HepG2 (cell line): ENCODE measurements around the gene C16orf86. TPM values are rescaled to one million over a fixed set of nuclear protein-coding genes. Genes with fewer than 3 reads are reported as not detected.
A peak's percentile ranks its signal among the peaks of the same experiment; 100 is the strongest.

ENCODE experiments used
- AGO1 ChIP-seq: fragments of 200-400 bp; formaldehyde crosslinking; IDR thresholded peaks from 2 replicates; pipeline ENCODE4 v1.6.1; 2017; ENCODE audit warnings: mild to moderate bottlenecking, low read depth, low read length, moderate library complexity; ENCODE audit not compliant: poor library complexity, severe bottlenecking
- ARHGAP35 ChIP-seq: sonication (generic); formaldehyde crosslinking; IDR thresholded peaks from 2 replicates; pipeline ENCODE4 v1.9.0; 2022; ENCODE audit warnings: mild to moderate bottlenecking, inconsistent platforms, moderate library complexity, missing genetic modification reagents, borderline replicate concordance
- ASH2L ChIP-seq: fragments of 300-600, 200-600 bp; sonication (generic); IDR thresholded peaks from 2 replicates; pipeline ENCODE4 v1.7.0; 2017; ENCODE audit warnings: low read depth, mild to moderate bottlenecking, moderate library complexity, mixed read lengths, low read length; ENCODE audit not compliant: insufficient read length
- BRCA1 ChIP-seq: sonication (generic); formaldehyde crosslinking; IDR thresholded peaks from 2 replicates; pipeline ENCODE4 v1.4.0; 2020; ENCODE audit warnings: missing genetic modification reagents
- BRF2 ChIP-seq: sonication (generic); formaldehyde crosslinking; IDR thresholded peaks from 2 replicates; pipeline ENCODE4 v1.8.1; 2022; ENCODE audit warnings: mild to moderate bottlenecking, missing genetic modification reagents
- HDAC1 ChIP-seq: sonication (generic); formaldehyde crosslinking; IDR thresholded peaks from 2 replicates; pipeline ENCODE4 v1.5.1; 2020; ENCODE audit warnings: mild to moderate bottlenecking, missing genetic modification reagents
- HOXD1 ChIP-seq: sonication (generic); formaldehyde crosslinking; IDR thresholded peaks from 2 replicates; pipeline ENCODE4 v1.5.0; 2020; ENCODE audit warnings: missing genetic modification reagents
- NFKBIZ ChIP-seq: IDR thresholded peaks from 2 replicates; pipeline ENCODE4 v1.6.1; 2018; ENCODE audit warnings: missing genetic modification reagents, missing compliant biosample characterization
- NONO ChIP-seq, 2 experiments: fragments of 450-650 bp in 1 of 2; sonication (generic) in 1 of 2; formaldehyde crosslinking in 1 of 2; IDR thresholded peaks in 1 of 2; conservative IDR thresholded peaks in 1 of 2; 2 replicates each; pipeline versions ENCODE4 v1.6.1 to v1.8.0; 2017 to 2022; ENCODE audit warnings: mild to moderate bottlenecking in 1 of 2, missing genetic modification reagents in 1 of 2, moderate library complexity in 1 of 2
- RARA ChIP-seq: IDR thresholded peaks from 2 replicates; pipeline ENCODE4 v1.6.1; 2016; ENCODE audit warnings: missing genetic modification reagents, missing compliant biosample characterization
- SATB2 ChIP-seq: sonication (generic); formaldehyde crosslinking; IDR thresholded peaks from 2 replicates; pipeline ENCODE4 v1.5.0; 2020; ENCODE audit warnings: missing genetic modification reagents
- SIX4 ChIP-seq: sonication (generic); formaldehyde crosslinking; IDR thresholded peaks from 2 replicates; pipeline ENCODE4 v1.4.0; 2020; ENCODE audit warnings: missing genetic modification reagents
- TMF1 ChIP-seq: sonication (generic); formaldehyde crosslinking; IDR thresholded peaks from 2 replicates; pipeline ENCODE4 v1.8.1; 2022; ENCODE audit warnings: low read depth, missing genetic modification reagents
- ZEB1 ChIP-seq: IDR thresholded peaks from 2 replicates; pipeline ENCODE4 v1.6.1; 2012; ENCODE audit warnings: mild to moderate bottlenecking, low read depth, inconsistent platforms; ENCODE audit not compliant: insufficient replicate concordance
- ZFP1 ChIP-seq: IDR thresholded peaks from 2 replicates; pipeline ENCODE4 v1.6.1; 2016
- ZNF382 ChIP-seq: sonication (generic); formaldehyde crosslinking; IDR thresholded peaks from 2 replicates; pipeline ENCODE4 v1.5.0; 2020; ENCODE audit warnings: missing genetic modification reagents, mild to moderate bottlenecking, borderline replicate concordance
- ZNF562 ChIP-seq: sonication (generic); formaldehyde crosslinking; IDR thresholded peaks from 2 replicates; pipeline ENCODE4 v1.8.0; 2022; ENCODE audit warnings: missing genetic modification reagents, borderline replicate concordance
- polyA plus RNA-seq, 8 experiments: library from polyadenylated mRNA; depleted of rRNA in 3 of 8; stranded (reverse) in 7 of 8; unstranded in 1 of 8; fragments of >200 nt; fragmentation: Illumina TruSeq in 4 of 8; extraction: Trizol in 4 of 8; gene quantifications; 2 replicates each; pipeline versions ENCODE4 v1.2.1 to v1.2.3, GENCODE V29; 2011 to 2016; ENCODE audit warnings: low read depth in 4 of 8, missing spikeins in 1 of 8, mixed read lengths in 1 of 8; ENCODE audit not compliant: insufficient read depth in 1 of 8
- total RNA-seq, 5 experiments: library from RNA; depleted of rRNA; stranded (reverse); fragments of >200 nt; fragmentation: Illumina TruSeq; extraction: Trizol; gene quantifications; 2 replicates each; pipeline ENCODE4 v1.2.3, GENCODE V29; 2016; ENCODE audit warnings: low read depth in 1 of 5
- TF ChIP-seq, protein P1 (sequence below): sonication (generic); formaldehyde crosslinking; IDR thresholded peaks from 2 replicates; pipeline ENCODE4 v1.5.0; 2020; ENCODE audit warnings: mild to moderate bottlenecking, missing genetic modification reagents, borderline replicate concordance
- TF ChIP-seq, protein P2 (sequence below): sonication (generic); formaldehyde crosslinking; IDR thresholded peaks from 2 replicates; pipeline ENCODE4 v1.4.0; 2020; ENCODE audit warnings: missing genetic modification reagents
- TF ChIP-seq, protein P3 (sequence below): sonication (generic); formaldehyde crosslinking; IDR thresholded peaks from 2 replicates; pipeline ENCODE4 v1.4.0; 2020; ENCODE audit warnings: missing genetic modification reagents

Gene C16orf86
- total and polyA plus RNA-seq, 2 of the 13 experiments (the other 11 are each of a cell fraction or from before 2014, with no cell fraction given), result 1.5 to 3.1 TPM

DNA sequence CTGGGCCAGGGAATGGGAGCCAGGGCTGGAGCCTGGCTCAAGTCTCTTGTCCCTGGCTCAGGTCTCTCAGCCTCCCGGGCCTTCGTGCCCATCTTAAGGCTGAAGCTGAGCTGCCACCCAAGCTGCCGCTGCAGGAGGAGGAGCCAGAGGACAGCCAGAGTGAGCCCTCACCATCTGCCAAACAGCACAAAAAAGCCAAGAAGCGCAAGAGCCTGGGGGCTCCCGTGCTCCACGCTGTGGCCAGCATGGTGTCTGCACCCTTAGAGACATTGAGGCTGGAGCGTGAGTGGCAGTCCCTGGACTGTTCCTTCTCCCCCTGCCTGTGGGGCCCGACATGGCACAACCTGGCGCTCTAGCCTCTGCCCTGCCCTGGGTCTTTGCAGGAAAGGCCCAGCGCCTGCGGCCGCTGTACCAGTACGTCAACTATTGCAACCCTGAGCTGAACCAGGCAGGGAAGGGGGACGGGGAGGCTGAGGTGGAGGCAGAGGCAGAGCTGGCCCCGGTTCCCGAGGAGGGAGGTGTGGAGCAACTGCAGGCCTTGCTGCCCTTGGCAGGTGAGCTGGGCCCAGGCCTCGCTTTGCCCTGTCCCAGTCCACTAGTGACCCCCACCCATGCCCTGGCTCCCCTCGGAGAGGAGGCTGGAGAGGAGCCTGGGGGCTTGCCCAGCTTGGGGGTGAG is 1.3 kb downstream of the C16orf86 start (continued):
- TF ChIP-seq, protein P1, sequence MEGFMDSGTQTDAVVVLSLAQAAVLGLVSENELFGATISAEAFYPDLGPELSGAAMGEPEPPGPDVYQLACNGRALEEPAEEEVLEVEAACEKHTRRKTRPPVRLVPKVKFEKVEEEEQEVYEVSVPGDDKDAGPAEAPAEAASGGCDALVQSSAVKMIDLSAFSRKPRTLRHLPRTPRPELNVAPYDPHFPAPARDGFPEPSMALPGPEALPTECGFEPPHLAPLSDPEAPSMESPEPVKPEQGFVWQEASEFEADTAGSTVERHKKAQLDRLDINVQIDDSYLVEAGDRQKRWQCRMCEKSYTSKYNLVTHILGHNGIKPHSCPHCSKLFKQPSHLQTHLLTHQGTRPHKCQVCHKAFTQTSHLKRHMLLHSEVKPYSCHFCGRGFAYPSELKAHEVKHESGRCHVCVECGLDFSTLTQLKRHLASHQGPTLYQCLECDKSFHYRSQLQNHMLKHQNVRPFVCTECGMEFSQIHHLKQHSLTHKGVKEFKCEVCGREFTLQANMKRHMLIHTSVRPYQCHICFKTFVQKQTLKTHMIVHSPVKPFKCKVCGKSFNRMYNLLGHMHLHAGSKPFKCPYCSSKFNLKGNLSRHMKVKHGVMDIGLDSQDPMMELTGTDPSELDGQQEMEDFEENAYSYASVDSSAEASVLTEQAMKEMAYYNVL (CRISPR knock-in tag), result no peak; the same call in 1 of the 2 replicates
- peak; percentile 74; the same call in 1 of the 2 replicates for TF ChIP-seq ARHGAP35 (CRISPR knock-in tag)
- TF ChIP-seq SIX4 (CRISPR knock-in tag), result no peak
- TF ChIP-seq ZNF382 (CRISPR knock-in tag), result no peak
- no peak for TF ChIP-seq HOXD1 (CRISPR knock-in tag)
- TF ChIP-seq NONO (IDR thresholded peaks at IDR 0.05), result no peak
- peak; percentile 56; the same call in 1 of the 2 replicates for TF ChIP-seq NONO (CRISPR knock-in tag; conservative IDR thresholded peaks at IDR 0.05)
- peak; percentile 27; the same call in 1 of the 2 replicates for TF ChIP-seq RARA (CRISPR knock-in tag)
- peak; percentile 65 for TF ChIP-seq AGO1
- no peak for TF ChIP-seq SATB2 (CRISPR knock-in tag)
- TF ChIP-seq ASH2L, result no peak
- no peak for TF ChIP-seq TMF1 (CRISPR knock-in tag)
- TF ChIP-seq ZNF562 (CRISPR knock-in tag), result no peak
- TF ChIP-seq ZEB1, result peak; percentile 42
- TF ChIP-seq BRF2, result peak; percentile 55; the same call in 1 of the 2 replicates
- peak; percentile 64; the same call in 1 of the 2 replicates for TF ChIP-seq ZFP1 (CRISPR knock-in tag)
- TF ChIP-seq, protein P2, sequence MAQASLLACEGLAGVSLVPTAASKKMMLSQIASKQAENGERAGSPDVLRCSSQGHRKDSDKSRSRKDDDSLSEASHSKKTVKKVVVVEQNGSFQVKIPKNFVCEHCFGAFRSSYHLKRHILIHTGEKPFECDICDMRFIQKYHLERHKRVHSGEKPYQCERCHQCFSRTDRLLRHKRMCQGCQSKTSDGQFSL (CRISPR knock-in tag), result 0 out of 2 replicates have a peak, but pooled peaks have one; percentile 29
- 0 out of 2 replicates have a peak, but pooled peaks have one; percentile 60 for TF ChIP-seq NFKBIZ (CRISPR knock-in tag)
- TF ChIP-seq BRCA1 (CRISPR knock-in tag), result 0 out of 2 replicates have a peak, but pooled peaks have one; percentile 39
- TF ChIP-seq, protein P3, sequence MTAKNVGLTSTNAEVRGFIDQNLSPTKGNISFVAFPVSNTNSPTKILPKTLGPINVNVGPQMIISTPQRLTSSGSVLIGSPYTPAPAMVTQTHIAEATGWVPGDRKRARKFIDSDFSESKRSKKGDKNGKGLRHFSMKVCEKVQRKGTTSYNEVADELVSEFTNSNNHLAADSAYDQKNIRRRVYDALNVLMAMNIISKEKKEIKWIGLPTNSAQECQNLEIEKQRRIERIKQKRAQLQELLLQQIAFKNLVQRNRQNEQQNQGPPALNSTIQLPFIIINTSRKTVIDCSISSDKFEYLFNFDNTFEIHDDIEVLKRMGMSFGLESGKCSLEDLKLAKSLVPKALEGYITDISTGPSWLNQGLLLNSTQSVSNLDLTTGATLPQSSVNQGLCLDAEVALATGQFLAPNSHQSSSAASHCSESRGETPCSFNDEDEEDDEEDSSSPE (CRISPR knock-in tag), result peak; percentile 73
- TF ChIP-seq HDAC1 (CRISPR knock-in tag), result peak; percentile 55
